Activated T-cell treated with anti-CD3 and anti-CD28 coated beads, Interleukin-2, amount 50 U/mL, for 24 hours (primary cell): ENCODE measurements around the gene LMF1.

Source experiments
- DNase-seq: peaks from one replicate; pipeline ENCODE4 v3.0.0-alpha.2; 2020
- H3K27ac Mint-ChIP-seq: 2 replicates; pipeline ENCODE4 v1.8.0; 2020; ENCODE audit warnings: mild to moderate bottlenecking, mixed read lengths
- H3K27me3 Mint-ChIP-seq: 2 replicates; pipeline ENCODE4 v1.8.0; 2020; ENCODE audit warnings: mixed read lengths
- H3K36me3 Mint-ChIP-seq: 2 replicates; pipeline ENCODE4 v1.8.0; 2020; ENCODE audit warnings: low read depth, mixed read lengths
- H3K4me1 Mint-ChIP-seq: 2 replicates; pipeline ENCODE4 v1.8.0; 2020; ENCODE audit warnings: low read depth, mixed read lengths
- H3K4me3 Mint-ChIP-seq: 2 replicates; pipeline ENCODE4 v1.8.0; 2020; ENCODE audit warnings: mild to moderate bottlenecking, moderate library complexity, mixed read lengths
- H3K9me3 Mint-ChIP-seq: 2 replicates; pipeline ENCODE4 v1.8.0; 2020; ENCODE audit warnings: mixed read lengths

Gene LMF1

DNA sequence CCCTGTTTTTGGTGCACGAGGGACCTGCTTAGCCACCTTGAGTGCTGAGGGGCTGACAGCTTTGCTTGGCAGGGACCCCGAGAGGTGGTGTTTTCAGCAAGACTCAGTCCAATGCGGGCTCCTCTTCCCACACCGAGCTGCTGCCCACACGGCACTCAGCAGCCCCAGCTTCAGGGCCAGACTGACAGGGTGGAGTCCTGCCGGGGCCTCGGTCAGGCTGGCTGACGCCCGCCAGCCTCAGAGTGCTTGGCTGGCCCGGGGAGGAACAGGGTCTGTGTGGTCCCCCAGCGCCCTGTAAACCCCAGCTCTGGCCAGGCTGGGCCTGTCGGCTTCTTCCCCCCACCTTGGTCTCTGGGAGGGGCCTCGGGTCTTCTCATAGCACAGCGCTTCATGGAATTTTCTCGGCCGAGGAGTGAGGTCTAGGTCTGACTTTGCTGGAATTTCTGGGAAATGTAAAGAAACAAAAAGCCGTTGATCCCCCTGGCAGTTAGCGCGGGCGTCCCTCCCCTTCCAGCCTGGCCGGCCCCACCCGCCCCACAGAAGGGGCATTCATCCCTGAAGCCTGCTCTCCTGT, 13.4 kb upstream of the LMF1 start:
- Mint-ChIP-seq H3K36me3 (no peaks in the 10 kb centered on the region), H3K9me3 (no peaks in the 10 kb centered on the region), H3K4me1 (peaks cover 11% of the 10 kb centered on the region), H3K27ac (no peak overlapping the region), H3K4me3 (no peak overlapping the region), H3K27me3 (peaks cover 8% of the 10 kb centered on the region)
- no peak for DNase-seq

DNA sequence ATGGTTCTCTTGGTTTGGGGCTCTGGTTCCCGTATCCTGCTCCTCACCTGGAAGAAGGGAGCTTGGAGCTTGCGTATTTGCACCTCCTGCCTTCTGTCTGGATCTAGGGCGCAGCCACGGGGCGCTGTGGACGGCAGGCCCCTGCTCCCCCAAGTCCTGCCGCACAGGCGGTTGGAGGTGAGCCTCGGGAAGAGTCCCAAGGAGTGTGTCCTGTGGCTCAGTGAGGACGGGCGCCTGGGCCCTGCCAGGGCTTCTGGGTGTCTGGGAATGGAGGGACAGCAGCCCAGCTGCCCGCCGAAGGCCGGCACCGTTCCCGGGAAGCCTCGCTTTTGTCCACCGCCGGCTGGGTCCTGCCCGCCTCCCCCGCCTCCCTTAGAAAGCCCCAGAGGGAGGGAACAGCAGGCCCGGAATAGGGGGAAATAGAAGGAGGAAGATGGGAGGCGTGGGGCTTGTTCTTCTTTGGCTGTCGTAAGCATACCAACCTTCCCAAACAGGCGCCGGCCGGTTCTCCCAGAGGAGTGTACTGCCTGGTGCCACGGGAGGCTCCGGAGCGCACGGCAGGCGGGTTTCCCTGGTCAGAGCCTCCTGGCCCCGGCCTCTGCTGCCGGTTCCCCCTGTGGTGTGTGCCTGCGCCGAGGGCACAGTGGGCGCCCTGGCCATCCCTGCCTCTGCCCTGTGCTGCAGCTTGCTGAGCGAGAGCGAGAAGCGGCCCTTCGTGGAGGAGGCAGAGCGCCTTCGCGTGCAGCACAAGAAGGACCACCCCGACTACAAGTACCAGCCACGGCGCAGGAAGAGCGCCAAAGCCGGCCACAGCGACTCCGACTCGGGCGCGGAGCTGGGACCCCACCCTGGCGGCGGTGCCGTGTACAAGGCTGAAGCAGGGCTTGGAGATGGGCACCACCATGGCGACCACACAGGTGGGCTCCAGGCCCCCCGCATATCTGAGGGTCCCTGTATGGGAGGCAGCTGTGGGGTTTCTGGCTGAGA, 12.6 kb upstream of the LMF1 start:
- H3K36me3 Mint-ChIP-seq, result no peaks in the 10 kb centered on the region
- H3K9me3 Mint-ChIP-seq, result no peaks in the 10 kb centered on the region
- H3K4me1 Mint-ChIP-seq, result peaks cover 11% of the 10 kb centered on the region
- peak overlapping the region; percentile 18 for H3K27ac Mint-ChIP-seq
- DNase-seq, result no peak
- peak overlapping the region; percentile 54 for H3K4me3 Mint-ChIP-seq
- peaks cover 8% of the 10 kb centered on the region for H3K27me3 Mint-ChIP-seq

DNA sequence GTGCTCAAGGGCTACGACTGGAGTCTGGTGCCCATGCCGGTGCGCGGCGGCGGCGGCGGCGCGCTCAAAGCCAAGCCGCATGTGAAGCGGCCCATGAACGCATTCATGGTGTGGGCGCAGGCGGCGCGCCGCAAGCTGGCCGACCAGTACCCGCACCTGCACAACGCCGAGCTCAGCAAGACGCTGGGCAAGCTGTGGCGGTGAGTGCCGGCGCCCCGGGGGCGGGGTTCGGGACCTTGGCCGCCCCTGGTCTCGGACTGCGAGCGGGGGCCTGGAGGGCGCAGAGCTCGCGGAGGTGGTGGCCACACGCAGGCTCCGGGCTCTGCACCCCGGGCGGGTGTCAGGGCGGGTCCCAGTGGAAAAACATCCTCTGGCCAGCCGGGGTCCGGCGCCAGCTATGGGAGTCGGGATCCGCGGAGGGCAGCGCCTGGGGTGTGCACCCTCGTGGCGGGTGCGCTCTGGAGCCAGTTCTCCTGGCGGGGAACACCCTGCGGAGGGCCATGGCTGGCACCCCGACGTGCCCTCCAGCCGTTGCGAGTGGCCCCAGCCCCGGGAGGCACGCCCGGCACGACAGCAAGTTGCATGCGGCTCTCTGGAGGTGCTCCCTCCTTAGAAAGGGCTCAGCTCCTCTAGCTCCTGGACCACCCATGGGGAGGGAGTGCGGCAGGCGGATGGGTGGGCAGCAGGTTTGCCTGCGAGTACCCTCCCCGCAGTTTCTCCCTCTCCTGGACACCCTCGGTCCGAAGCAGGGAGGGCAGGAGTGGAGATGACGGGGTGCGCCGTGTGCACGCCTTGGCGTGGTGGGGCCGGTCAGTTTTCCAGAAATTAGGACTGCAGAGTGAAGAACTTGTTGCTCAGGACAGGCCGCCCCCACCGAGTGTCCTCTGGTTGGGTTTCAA, 11.6 kb upstream of the LMF1 start:
- H3K4me1 Mint-ChIP-seq, result peaks cover 15% of the 10 kb centered on the region
- H3K27ac Mint-ChIP-seq, result peak overlapping the region; percentile 18
- H3K9me3 Mint-ChIP-seq, result no peaks in the 10 kb centered on the region
- peak; percentile 59 for DNase-seq
- H3K36me3 Mint-ChIP-seq, result no peaks in the 10 kb centered on the region
- H3K27me3 Mint-ChIP-seq, result peaks cover 8% of the 10 kb centered on the region
- H3K4me3 Mint-ChIP-seq, result peak overlapping the region; percentile 54

DNA sequence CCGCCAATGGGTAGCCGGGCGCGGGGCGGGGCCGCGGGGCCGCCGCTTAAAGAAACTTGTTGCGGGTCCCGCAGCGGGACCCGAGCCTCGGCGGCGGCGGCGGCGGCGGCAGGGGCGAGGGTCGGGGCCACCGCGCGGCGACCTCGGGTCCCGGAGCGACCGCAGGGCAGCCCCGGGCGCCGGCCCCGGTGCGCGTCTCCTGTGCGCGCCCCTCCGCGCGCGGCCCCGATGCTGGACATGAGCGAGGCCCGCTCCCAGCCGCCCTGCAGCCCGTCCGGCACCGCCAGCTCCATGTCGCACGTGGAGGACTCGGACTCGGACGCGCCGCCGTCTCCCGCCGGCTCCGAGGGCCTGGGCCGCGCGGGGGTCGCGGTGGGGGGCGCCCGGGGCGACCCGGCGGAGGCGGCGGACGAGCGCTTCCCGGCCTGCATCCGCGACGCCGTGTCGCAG, 10.9 kb upstream of the LMF1 start, which contains the start of gene SOX8:
Gene SOX8 (plus strand): TSS at position 76 of the 450 bp plus-strand sequence. CDS start 153 bp downstream, at position 229.
- peak within 1 kb of the TSS; percentile 75 for H3K4me3 Mint-ChIP-seq
- H3K9me3 Mint-ChIP-seq, result no peaks in the 10 kb centered on the region
- no peaks in the 10 kb centered on the region for H3K36me3 Mint-ChIP-seq
- H3K27ac Mint-ChIP-seq, result no peak within 1 kb of the TSS
- peaks cover 8% of the 10 kb centered on the region for H3K27me3 Mint-ChIP-seq
- H3K4me1 Mint-ChIP-seq, result peaks cover 16% of the 10 kb centered on the region
- DNase-seq, result no peak

DNA sequence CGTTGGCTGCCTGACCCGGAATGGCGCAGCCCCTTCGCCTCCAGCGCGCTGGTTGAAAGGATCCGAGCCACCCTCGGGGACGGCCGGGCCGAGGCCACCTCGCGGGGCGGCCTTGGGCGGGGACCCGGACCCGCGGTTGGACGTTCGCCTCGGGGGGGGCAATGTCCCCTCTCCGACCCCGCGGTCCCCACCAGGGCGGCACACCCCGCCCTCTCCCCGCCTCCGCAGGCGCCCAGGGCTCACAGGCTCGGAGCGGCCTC, 9.7 kb upstream of the LMF1 start:
- peaks cover 14% of the 10 kb centered on the region for H3K4me1 Mint-ChIP-seq
- H3K4me3 Mint-ChIP-seq, result no peak overlapping the region
- no peaks in the 10 kb centered on the region for H3K9me3 Mint-ChIP-seq
- no peak for DNase-seq
- H3K36me3 Mint-ChIP-seq, result no peaks in the 10 kb centered on the region
- no peak overlapping the region for H3K27ac Mint-ChIP-seq
- peaks cover 8% of the 10 kb centered on the region for H3K27me3 Mint-ChIP-seq

DNA sequence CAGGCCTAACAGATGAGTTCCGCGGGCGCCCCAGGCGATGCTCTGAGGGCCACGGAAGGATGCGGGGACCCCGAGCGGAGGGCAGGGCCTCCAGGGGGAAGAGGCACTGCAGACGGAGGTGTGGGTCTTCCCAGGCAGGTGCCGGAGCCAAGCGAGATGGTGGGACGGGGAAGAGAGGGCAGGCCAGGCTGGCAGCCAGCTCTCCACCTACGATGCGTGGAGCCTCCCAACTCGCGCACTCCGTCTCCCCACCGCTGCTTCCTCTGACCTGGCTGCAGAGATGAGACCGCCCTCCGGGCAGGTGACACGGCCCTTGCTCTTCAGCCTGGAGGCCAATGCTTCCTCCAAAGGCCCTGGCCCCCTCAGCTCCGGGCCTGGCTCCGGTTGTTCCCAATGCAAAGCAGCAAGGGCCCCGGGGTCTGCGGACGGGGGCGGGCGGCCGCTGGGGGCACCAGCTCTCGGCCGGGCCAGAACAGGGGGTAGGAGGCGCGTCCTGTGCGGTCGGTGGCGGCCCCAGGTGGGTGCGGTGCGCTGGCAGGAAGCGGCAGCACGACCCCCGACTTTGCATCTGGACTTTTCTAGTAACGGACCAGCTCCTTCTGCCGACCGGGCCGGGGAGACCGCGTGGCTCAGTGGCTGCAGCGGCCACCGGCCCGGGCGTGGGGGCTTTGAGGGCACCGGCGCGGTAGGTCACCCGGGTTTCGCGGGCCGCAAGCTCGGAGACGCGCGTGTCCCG, 9.2 kb upstream of the LMF1 start:
- no peaks in the 10 kb centered on the region for H3K9me3 Mint-ChIP-seq
- peak overlapping the region; percentile 15 for H3K4me3 Mint-ChIP-seq
- peaks cover 8% of the 10 kb centered on the region for H3K27me3 Mint-ChIP-seq
- peaks cover 14% of the 10 kb centered on the region for H3K4me1 Mint-ChIP-seq
- no peak for DNase-seq
- H3K27ac Mint-ChIP-seq, result no peak overlapping the region
- no peaks in the 10 kb centered on the region for H3K36me3 Mint-ChIP-seq

DNA sequence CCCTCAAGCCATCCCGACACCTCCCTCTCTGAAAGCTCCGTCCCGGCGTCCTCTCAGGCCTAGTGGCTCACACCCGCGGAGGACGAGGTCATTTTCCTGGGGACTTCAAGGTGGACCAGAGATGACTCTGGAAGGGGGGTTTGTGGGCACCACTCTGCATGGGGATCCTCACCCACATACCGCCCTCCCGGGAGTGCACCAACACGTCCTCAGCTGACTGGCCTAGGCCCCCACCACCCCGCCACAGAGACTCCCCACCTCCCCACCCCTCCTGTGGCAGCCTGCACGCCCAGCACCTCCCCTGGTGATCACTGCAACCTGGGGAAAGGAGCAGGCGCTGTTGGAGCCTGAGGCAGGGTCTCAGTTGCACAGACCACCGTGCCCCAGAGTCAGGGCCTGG, 8.4 kb upstream of the LMF1 start:
- Mint-ChIP-seq H3K4me3 (no peak overlapping the region), H3K36me3 (no peaks in the 10 kb centered on the region), H3K27me3 (peaks cover 8% of the 10 kb centered on the region), H3K9me3 (no peaks in the 10 kb centered on the region), H3K4me1 (peaks cover 14% of the 10 kb centered on the region), H3K27ac (no peak overlapping the region)
- no peak for DNase-seq

DNA sequence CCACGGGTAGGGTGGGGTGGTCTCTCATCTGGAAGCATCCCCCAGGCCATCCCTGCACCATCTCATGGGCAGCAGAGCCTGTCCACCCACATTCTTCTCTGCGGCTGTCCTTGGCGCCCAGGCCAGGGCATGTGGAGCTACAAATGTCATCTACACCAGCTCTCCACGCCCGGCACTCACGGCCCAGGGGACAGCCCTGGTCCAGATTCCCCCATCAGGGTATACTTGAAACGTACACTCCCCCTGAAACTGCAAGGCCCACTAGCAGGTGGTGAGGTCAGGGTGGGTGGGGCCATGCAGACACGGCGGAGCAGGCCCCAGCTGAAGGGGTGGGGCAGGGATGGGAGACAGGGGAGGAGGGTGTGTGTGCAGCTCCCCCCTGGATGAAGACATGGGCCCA, 7.6 kb upstream of the LMF1 start:
- no peak overlapping the region for H3K4me3 Mint-ChIP-seq
- peaks cover 14% of the 10 kb centered on the region for H3K4me1 Mint-ChIP-seq
- no peak overlapping the region for H3K27ac Mint-ChIP-seq
- no peaks in the 10 kb centered on the region for H3K9me3 Mint-ChIP-seq
- peaks cover 8% of the 10 kb centered on the region for H3K27me3 Mint-ChIP-seq
- DNase-seq, result no peak
- H3K36me3 Mint-ChIP-seq, result no peaks in the 10 kb centered on the region

DNA sequence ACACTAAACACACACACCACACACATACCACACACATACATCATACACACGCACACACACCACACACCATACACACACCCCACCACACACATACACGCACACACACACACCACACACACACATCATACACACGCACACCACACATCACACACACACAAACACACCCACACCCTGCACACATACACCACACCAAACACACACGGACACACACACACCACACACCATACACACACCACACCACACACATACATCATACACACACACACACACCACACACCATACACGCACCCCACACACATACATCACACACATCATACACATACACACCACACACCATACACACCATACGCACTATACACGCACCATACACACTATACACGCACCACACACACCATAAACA, 7.1 kb upstream of the LMF1 start:
- no peak overlapping the region for H3K27ac Mint-ChIP-seq
- H3K9me3 Mint-ChIP-seq, result no peaks in the 10 kb centered on the region
- H3K27me3 Mint-ChIP-seq, result peaks cover 6% of the 10 kb centered on the region
- DNase-seq, result no peak
- peaks cover 12% of the 10 kb centered on the region for H3K4me1 Mint-ChIP-seq
- no peaks in the 10 kb centered on the region for H3K36me3 Mint-ChIP-seq
- no peak overlapping the region for H3K4me3 Mint-ChIP-seq

DNA sequence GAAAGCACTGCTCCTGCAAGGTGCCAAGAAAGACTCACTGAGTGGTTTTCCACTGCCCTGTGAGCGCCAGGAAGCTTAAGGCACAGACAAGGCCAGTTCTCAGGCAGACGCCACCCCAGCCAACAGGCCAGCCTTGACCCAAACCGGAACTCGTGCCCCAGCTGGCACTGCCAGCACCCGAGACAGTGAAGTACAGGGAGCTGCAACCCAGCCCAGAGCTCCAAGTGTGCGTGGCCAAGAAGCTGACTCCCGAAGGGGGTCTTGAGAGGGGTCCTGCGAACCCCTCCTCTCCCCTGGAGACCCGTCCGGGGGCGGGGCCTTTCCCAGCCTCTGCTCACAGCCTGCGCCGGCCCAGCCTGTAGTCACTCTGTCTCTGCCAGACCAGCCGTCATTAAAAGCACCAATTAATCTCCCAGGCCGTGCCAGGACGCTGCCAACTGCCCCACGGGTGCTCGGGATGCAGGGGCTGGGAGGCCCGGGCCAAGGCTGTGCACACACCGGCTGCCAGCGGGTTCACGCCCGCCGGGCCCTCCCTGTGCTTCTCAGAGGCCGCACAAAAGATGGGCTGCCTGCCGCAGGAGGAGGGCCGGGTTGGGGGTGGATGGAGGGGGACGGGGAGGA, 6.4 kb upstream of the LMF1 start:
- no peak for DNase-seq
- Mint-ChIP-seq H3K27me3 (peaks cover 2% of the 10 kb centered on the region), H3K27ac (no peak overlapping the region), H3K36me3 (no peaks in the 10 kb centered on the region), H3K4me1 (peaks cover 9% of the 10 kb centered on the region), H3K4me3 (no peak overlapping the region), H3K9me3 (no peaks in the 10 kb centered on the region)

DNA sequence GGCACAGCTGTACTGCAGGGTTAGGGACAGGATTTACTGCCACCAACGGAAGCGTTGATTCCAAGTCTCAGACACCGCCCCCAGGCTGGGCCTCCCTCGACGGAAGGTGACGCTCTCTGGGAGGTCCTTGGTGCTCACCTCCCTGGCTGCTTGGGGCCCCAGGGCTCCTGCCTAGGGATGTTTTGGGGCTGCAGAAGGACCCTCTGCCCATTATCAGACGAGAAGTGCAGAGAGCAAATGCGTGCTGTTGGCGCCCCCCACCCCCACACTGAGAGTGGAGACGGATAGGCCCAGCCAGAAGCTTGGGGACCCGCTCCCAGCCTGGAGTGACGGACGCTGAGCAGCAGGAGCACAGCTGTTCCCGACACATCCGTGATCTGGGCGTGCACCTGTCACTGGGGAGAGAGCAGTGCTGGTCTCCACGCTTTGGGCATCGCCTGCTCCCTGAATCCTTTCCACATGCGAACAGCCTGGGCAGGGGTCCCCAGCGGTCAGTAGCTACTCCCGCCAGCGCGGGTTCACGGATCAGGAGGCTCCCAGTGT, 5.7 kb upstream of the LMF1 start:
- Mint-ChIP-seq H3K27me3 (peaks cover 4% of the 10 kb centered on the region), H3K4me1 (peaks cover 11% of the 10 kb centered on the region), H3K27ac (no peak overlapping the region), H3K4me3 (no peak overlapping the region), H3K36me3 (no peaks in the 10 kb centered on the region), H3K9me3 (no peaks in the 10 kb centered on the region)
- no peak for DNase-seq

DNA sequence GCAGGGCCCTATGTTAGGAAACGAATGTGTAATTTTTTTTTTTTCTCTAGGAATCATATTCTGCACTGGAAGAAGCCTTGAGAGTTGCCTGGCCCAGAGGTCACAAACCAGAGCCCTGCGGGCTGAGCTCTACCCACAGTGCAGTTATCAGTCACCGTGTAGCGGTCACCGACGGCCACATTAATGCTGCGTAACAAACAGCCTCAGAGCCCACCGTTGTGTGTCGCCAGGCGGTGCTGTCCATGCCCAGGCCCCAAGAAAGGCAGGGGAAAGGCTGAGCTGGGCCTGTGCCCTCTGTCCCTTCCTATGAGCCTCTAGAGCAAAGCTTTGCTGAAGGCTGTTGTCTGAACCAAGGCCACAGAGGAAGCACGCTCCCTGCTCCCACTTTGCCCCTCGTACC, 4.5 kb upstream of the LMF1 start:
- H3K27me3 Mint-ChIP-seq, result peaks cover 5% of the 10 kb centered on the region
- H3K4me3 Mint-ChIP-seq, result no peak overlapping the region
- H3K4me1 Mint-ChIP-seq, result peaks cover 14% of the 10 kb centered on the region
- H3K36me3 Mint-ChIP-seq, result peaks cover 2% of the 10 kb centered on the region
- no peak for DNase-seq
- H3K9me3 Mint-ChIP-seq, result no peaks in the 10 kb centered on the region
- H3K27ac Mint-ChIP-seq, result no peak overlapping the region

DNA sequence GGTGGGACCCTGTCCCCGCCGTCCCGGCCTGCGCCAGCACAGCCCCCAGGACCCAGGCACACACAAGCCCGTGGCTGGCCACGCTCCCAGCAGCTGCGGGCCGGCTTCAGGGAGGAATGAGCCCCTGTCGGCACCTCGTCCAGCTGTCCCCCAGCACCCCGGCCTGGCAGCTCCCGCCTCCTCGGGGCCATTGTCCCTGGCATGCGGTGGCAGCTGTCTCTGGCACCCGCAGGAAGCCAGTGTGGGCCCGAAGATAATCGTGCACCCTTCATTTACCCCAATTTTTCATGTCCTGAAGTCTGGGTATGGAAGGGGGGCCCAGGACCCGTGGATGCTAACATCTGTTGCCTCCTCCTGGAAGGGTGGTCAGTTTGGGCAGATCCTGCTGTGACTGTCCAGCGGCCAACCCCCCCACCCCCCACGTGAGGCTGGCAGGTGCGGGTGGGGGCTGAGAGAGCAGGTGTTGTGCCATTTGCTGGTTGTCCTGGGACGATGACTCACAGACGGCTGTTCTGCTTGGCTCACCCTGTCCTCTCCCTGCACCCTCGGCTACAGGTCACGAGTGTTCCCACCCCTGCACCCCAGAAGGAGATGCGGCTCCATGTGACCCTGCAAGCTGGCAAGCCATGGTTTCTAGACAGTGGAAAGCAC, 4.0 kb upstream of the LMF1 start:
- no peak overlapping the region for H3K4me3 Mint-ChIP-seq
- H3K9me3 Mint-ChIP-seq, result no peaks in the 10 kb centered on the region
- peaks cover 5% of the 10 kb centered on the region for H3K27me3 Mint-ChIP-seq
- H3K27ac Mint-ChIP-seq, result no peak overlapping the region
- H3K4me1 Mint-ChIP-seq, result peaks cover 17% of the 10 kb centered on the region
- peaks cover 4% of the 10 kb centered on the region for H3K36me3 Mint-ChIP-seq
- DNase-seq, result no peak
